BJ (cell line): Measurements from ENCODE around the gene CSRNP3. TPM values are rescaled to one million over a fixed set of nuclear protein-coding genes. Genes with fewer than 3 reads are reported as not detected.

Source experiments
- CTCF ChIA-PET: fragments of 350-600 bp; formaldehyde crosslinking; extraction: SDS; loops from one replicate; lab custom pipeline; 2021; ENCODE audit warnings: antibody characterized with exemption, inconsistent platforms; lab: Yijun Ruan, JAX
- POLR2A ChIA-PET: fragments of 300-600 bp; sonication (Branson Sonifier 250); formaldehyde crosslinking; extraction: SDS; loops from one replicate; lab custom pipeline; 2021; ENCODE audit warnings: antibody characterized with exemption; lab: Charles Lee
- DNase-seq: peaks from one replicate; pipeline ENCODE4 v3.0.0-alpha.2; 2011; ENCODE audit warnings: low read depth
- H3K27me3 ChIP-seq: 2 replicates; pipeline ENCODE4 v1.6.0; 2011; ENCODE audit warnings: low read length; ENCODE audit not compliant: control insufficient read depth, insufficient read depth
- H3K36me3 ChIP-seq: 2 replicates; pipeline ENCODE4 v1.5.1; 2011; ENCODE audit warnings: low read length; ENCODE audit not compliant: control insufficient read depth, insufficient read depth
- H3K4me3 ChIP-seq: 2 replicates; pipeline ENCODE4 v1.5.1; 2011; ENCODE audit warnings: low read depth, mild to moderate bottlenecking, control low read depth, low read length
- CTCF ChIP-seq: IDR thresholded peaks from 2 replicates; pipeline ENCODE4 v1.5.1; 2011; ENCODE audit warnings: low read depth, mild to moderate bottlenecking, control low read depth, inconsistent platforms, low read length, moderate library complexity; ENCODE audit not compliant: insufficient read depth
- polyA plus RNA-seq: library from polyadenylated mRNA; depleted of rRNA; stranded (reverse); fragments of >200 nt; gene quantifications from 2 replicates; pipeline ENCODE4 v1.2.3, GENCODE V29; 2011; rRNA removed

Gene CSRNP3
- polyA plus RNA-seq, 1 experiment: 0.18 TPM

- CTCF ChIA-PET: no interaction called here
Measured at GRCh38 chr2:165725421-165725820, 255.9 kb downstream of the CSRNP3 start.

More at GRCh38 chr2:165725421-165725820, 255.9 kb downstream of the CSRNP3 start:
- no peak for TF ChIP-seq CTCF
- Histone ChIP-seq H3K27me3 (no peaks in the 10 kb centered on the region), H3K4me3 (no peak overlapping the region), H3K36me3 (no peaks in the 10 kb centered on the region)
- POLR2A ChIA-PET: no interaction called here
- DNase-seq: peak; percentile 46

Other genes with a start within 250 kb of the CSRNP3 start
- 0.05 and 0.07 TPM in 2 replicates for gene SCN2A, start 230.3 kb upstream of the CSRNP3 start, polyA plus RNA-seq